Measurements from ENCODE around the gene SPDYC.

The SPDYC gene

GRCh38 chr11:65170058-65170534 lies at the start of gene SPDYC:
TSS of gene SPDYC (plus strand) at chr11:65170233. CDS start at chr11:65171358, 1,125 bp downstream.
- no peak for DNase-seq (ENCODE audit: low read depth)

- no peak for DNase-seq (ENCODE audit: low read depth)
These were observed 49.2 kb upstream of the SPDYC start for GRCh38 chr11:65120831-65121230.

- DNase-seq (ENCODE audit: low read depth): no peak
These were observed 48.6 kb upstream of the SPDYC start for GRCh38 chr11:65121447-65121864.

GRCh38 chr11:65121865-65122696 lies 48.0 kb upstream of the SPDYC start, which contains the start of the genes FAU and MRPL49:
TSS of gene FAU (minus strand) at chr11:65122134. CDS start at chr11:65121813, 321 bp downstream.
TSS of gene MRPL49 (plus strand) at chr11:65122321. CDS start at chr11:65122347, 26 bp downstream.
- DNase-seq (ENCODE audit: low read depth): peak; percentile 73

- no peak for DNase-seq (ENCODE audit: low read depth)
These were observed 45.4 kb upstream of the SPDYC start for GRCh38 chr11:65124480-65125196.

GRCh38 chr11:65125197-65126056 lies 44.6 kb upstream of the SPDYC start:
- no peak for DNase-seq (ENCODE audit: low read depth)

GRCh38 chr11:65126624-65127274 lies 43.3 kb upstream of the SPDYC start:
- no peak for DNase-seq (ENCODE audit: low read depth)

GRCh38 chr11:65127473-65128181 lies 42.4 kb upstream of the SPDYC start:
- no peak for DNase-seq (ENCODE audit: low read depth)

- no peak for DNase-seq (ENCODE audit: low read depth)
These were observed 41.6 kb upstream of the SPDYC start for GRCh38 chr11:65128182-65129145.

GRCh38 chr11:65129649-65130441 lies 40.2 kb upstream of the SPDYC start:
- no peak for DNase-seq (ENCODE audit: low read depth)

GRCh38 chr11:65130631-65131416 lies 39.2 kb upstream of the SPDYC start:
- DNase-seq (ENCODE audit: low read depth): no peak

GRCh38 chr11:65131417-65131776 lies 38.6 kb upstream of the SPDYC start:
- no peak for DNase-seq (ENCODE audit: low read depth)

- no peak for DNase-seq (ENCODE audit: low read depth)
These were observed 38.2 kb upstream of the SPDYC start for GRCh38 chr11:65131895-65132237.

GRCh38 chr11:65132238-65132987 lies 37.6 kb upstream of the SPDYC start:
- no peak for DNase-seq (ENCODE audit: low read depth)

GRCh38 chr11:65132988-65133700 lies 36.9 kb upstream of the SPDYC start:
- DNase-seq (ENCODE audit: low read depth): no peak

GRCh38 chr11:65133724-65134123 lies 36.3 kb upstream of the SPDYC start:
- DNase-seq (ENCODE audit: low read depth): no peak

Data from GM04503 (cell line).